MCF 10A (cell line): Measurements from ENCODE around the gene PPP1R13L. TPM values are rescaled to one million over a fixed set of nuclear protein-coding genes. Genes with fewer than 3 reads are reported as not detected.

ENCODE experiments used
- BruUV-seq: library from RNA; stranded (reverse); fragments of 400-500 nt; replicated peaks from 2 replicates; lab custom pipeline; 2021; lab: Mats Ljungman, UMichigan
- CTCF ChIA-PET: fragments of 300-600 bp; sonication (Branson Sonifier 250); formaldehyde crosslinking; extraction: SDS; loops from one replicate; lab custom pipeline; 2021; ENCODE audit warnings: antibody characterized with exemption, inconsistent platforms; lab: Yijun Ruan, JAX
- POLR2A ChIA-PET: fragments of 300-600, 350-650 bp; sonication (Branson Sonifier 250); formaldehyde crosslinking; extraction: SDS; loops from one replicate; lab custom pipeline; 2020; ENCODE audit warnings: antibody characterized with exemption, inconsistent platforms; lab: Yijun Ruan, JAX
- DNase-seq: peaks from one replicate; pipeline ENCODE4 v3.0.0-alpha.2; 2018; ENCODE audit not compliant: unreplicated experiment
- H3K27ac Mint-ChIP-seq: one replicate; pipeline ENCODE4 v1.8.0; 2022; ENCODE audit warnings: mild to moderate bottlenecking, low read depth, mixed read lengths; ENCODE audit not compliant: unreplicated experiment
- H3K27me3 Mint-ChIP-seq: one replicate; pipeline ENCODE4 v1.8.0; 2022; ENCODE audit warnings: mixed read lengths; ENCODE audit not compliant: insufficient read depth, unreplicated experiment
- H3K36me3 Mint-ChIP-seq: one replicate; pipeline ENCODE4 v1.8.0; 2022; ENCODE audit warnings: mild to moderate bottlenecking, moderate library complexity, mixed read lengths; ENCODE audit not compliant: insufficient read depth, unreplicated experiment
- H3K4me1 Mint-ChIP-seq: one replicate; pipeline ENCODE4 v1.8.0; 2022; ENCODE audit warnings: mixed read lengths; ENCODE audit not compliant: insufficient read depth, unreplicated experiment
- H3K4me3 Mint-ChIP-seq: one replicate; pipeline ENCODE4 v1.8.0; 2022; ENCODE audit warnings: mild to moderate bottlenecking, moderate library complexity, mixed read lengths; ENCODE audit not compliant: unreplicated experiment
- H3K9me3 Mint-ChIP-seq: one replicate; pipeline ENCODE4 v1.8.0; 2022; ENCODE audit warnings: mixed read lengths; ENCODE audit not compliant: unreplicated experiment
- intact Hi-C: fragments of 100-400 bp; cut with micrococcal nuclease; formaldehyde crosslinking; loops from 2 replicates; pipeline ENCODE4 v1.14.1; 2022
- total RNA-seq: library from RNA; stranded (reverse); gene quantifications from 2 replicates; pipeline ENCODE4 v1.2.3, GENCODE V29; 2022
- TF ChIP-seq, protein P1 (sequence below): fragments of 200-600 bp; IDR thresholded peaks from one replicate; pipeline ENCODE4 v1.8.0; 2022; ENCODE audit warnings: antibody characterized with exemption, mild to moderate bottlenecking; ENCODE audit not compliant: unreplicated experiment

PPP1R13L gene
- total RNA-seq, 1 experiment from 2014 or later = 161 TPM

DNA sequence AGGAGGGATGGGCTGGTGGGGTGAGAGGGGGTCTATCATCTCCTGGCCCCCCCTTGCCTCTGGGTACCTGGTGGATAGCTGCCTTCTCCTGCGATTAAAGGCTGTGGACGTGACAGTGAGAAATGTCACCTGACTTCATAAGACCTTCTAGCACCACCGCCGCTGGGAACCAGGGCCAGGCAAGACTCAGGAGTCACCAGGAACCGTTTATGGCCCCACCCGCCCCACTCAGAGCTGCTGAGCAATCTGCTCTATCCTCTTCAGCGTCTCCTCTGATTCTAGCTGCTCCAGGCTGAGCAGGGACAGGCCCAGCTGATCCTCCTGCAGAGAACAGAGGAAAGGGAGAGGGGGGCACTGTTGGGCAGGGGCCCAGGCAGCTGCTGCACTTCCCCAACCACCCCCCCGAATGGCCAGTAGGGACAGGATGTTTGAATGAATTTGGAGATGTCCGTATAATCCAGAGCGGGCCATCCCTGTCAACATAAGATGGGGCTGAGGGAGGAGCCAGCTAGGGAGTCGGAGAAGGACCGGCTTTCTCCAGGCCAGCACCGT, 53.4 kb downstream of the PPP1R13L start:
- BruUV-seq = no TSS peak
- H3K4me1 Mint-ChIP-seq = no peaks in the 10 kb centered on the region
- H3K4me3 Mint-ChIP-seq = no peak overlapping the region
- TF ChIP-seq, protein P1, sequence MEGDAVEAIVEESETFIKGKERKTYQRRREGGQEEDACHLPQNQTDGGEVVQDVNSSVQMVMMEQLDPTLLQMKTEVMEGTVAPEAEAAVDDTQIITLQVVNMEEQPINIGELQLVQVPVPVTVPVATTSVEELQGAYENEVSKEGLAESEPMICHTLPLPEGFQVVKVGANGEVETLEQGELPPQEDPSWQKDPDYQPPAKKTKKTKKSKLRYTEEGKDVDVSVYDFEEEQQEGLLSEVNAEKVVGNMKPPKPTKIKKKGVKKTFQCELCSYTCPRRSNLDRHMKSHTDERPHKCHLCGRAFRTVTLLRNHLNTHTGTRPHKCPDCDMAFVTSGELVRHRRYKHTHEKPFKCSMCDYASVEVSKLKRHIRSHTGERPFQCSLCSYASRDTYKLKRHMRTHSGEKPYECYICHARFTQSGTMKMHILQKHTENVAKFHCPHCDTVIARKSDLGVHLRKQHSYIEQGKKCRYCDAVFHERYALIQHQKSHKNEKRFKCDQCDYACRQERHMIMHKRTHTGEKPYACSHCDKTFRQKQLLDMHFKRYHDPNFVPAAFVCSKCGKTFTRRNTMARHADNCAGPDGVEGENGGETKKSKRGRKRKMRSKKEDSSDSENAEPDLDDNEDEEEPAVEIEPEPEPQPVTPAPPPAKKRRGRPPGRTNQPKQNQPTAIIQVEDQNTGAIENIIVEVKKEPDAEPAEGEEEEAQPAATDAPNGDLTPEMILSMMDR = no peak
- POLR2A ChIA-PET = interaction anchor here (0.7 kb wide), 1 partner anchor 127 kb away, joined by 3 read pairs; no protein-coding TSS in a partner anchor
- intact Hi-C loops = no loop called here
- H3K9me3 Mint-ChIP-seq = no peaks in the 10 kb centered on the region
- peaks cover 19% of the 10 kb centered on the region for H3K36me3 Mint-ChIP-seq
- no peak for DNase-seq
- H3K27me3 Mint-ChIP-seq = no peaks in the 10 kb centered on the region
- no peak overlapping the region for H3K27ac Mint-ChIP-seq
- CTCF ChIA-PET = interaction anchor here (0.5 to 0.7 kb wide), 2 partner anchors 25 to 292 kb away, joined by 3 read pairs; no protein-coding TSS in a partner anchor

DNA sequence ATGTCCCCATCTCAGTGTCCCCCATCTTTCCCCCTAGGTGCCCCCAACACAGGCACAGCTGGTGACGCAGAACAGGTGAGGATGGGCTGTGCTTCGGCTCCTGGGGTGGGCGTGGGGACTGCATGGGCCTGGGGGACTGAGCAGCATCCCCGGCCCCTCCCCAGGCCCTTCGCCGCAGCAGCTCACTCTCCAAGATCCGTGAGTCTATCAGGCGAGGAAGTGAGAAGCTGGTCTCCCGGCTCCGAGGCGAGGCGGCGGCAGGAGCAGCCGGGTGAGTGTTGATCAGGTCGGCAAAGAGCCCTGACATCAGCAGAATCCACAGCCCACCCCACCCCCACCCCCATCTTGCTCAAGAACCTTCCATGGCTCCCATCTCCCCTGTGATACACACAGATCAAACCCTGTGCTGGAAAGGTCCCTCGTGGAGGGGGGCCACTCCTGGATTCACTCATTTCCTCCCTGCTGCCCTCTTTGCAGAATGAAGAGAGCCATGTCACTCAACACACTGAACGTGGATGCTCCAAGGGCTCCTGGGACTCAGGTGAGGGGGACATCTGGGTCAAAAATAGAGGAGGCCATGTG, 54.3 kb downstream of the PPP1R13L start:
- no peaks in the 10 kb centered on the region for H3K9me3 Mint-ChIP-seq
- BruUV-seq = no TSS peak
- ChIA-PET POLR2A (no interaction called here), CTCF (interaction anchor here (0.6 to 1.4 kb wide), 2 partner anchors 12 to 119 kb away, joined by 3 to 10 read pairs; no protein-coding TSS in a partner anchor)
- no peaks in the 10 kb centered on the region for H3K27me3 Mint-ChIP-seq
- no peak overlapping the region for H3K27ac Mint-ChIP-seq
- TF ChIP-seq, protein P1 = no peak
- H3K4me3 Mint-ChIP-seq = no peak overlapping the region
- intact Hi-C loops = no loop called here
- peaks cover 19% of the 10 kb centered on the region for H3K36me3 Mint-ChIP-seq
- H3K4me1 Mint-ChIP-seq = no peaks in the 10 kb centered on the region
- no peak for DNase-seq

DNA sequence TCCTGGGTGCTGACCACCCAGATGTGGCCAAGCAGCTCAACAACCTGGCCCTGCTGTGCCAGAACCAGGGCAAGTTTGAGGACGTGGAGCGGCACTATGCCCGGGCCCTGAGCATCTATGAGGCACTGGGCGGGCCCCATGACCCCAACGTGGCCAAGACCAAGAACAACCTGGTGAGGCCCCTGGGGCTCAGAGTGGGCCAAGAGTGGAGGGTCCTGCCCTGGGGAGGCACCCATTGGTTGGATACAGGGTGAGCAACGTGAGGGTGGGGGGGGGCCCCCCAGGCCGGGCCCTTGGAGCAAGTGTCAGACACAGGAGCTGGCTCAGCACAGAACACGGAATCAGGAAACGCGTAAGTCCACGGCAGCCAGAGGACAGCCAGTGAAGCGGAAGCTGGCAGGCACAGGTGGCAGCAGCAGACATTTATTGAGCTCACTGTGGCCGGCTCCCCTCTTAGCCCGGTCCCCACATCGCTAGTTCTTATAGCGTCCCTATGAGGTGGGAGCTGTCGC, 55.4 kb downstream of the PPP1R13L start:
- Mint-ChIP-seq H3K27ac (no peak overlapping the region), H3K4me3 (no peak overlapping the region), H3K27me3 (no peaks in the 10 kb centered on the region), H3K36me3 (peaks cover 13% of the 10 kb centered on the region), H3K9me3 (no peaks in the 10 kb centered on the region), H3K4me1 (peaks cover 6% of the 10 kb centered on the region)
- CTCF ChIA-PET = no interaction called here
- POLR2A ChIA-PET = no interaction called here
- DNase-seq = no peak
- intact Hi-C loops = no loop called here
- TF ChIP-seq, protein P1 = no peak
- BruUV-seq = no TSS peak

DNA sequence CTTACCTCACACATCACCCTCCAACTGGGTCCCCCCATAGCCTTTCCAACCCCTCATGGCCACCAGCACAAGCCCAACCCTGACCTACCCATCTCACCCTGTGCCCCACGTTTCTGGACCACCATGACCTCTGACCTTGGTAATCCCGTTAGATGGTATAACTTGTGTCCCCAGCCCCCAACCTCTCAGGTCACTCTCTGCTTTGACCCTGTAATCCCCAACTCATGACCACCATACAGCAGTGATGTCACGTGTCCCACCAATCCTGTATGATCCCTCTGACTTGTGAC, 55.8 kb downstream of the PPP1R13L start:
- intact Hi-C loops = no loop called here
- no peak overlapping the region for H3K4me3 Mint-ChIP-seq

More for the DNA sequence above, 55.8 kb downstream of the PPP1R13L start:
- Mint-ChIP-seq H3K36me3 (peaks cover 13% of the 10 kb centered on the region), H3K27ac (no peak overlapping the region), H3K27me3 (no peaks in the 10 kb centered on the region), H3K4me1 (peaks cover 6% of the 10 kb centered on the region), H3K9me3 (no peaks in the 10 kb centered on the region)
- no peak for DNase-seq
- no TSS peak for BruUV-seq
- ChIA-PET CTCF (no interaction called here), POLR2A (no interaction called here)
- TF ChIP-seq, protein P1 = no peak
